GM11168 (cell line): ENCODE results near the gene P3H2.

ENCODE experiments used
- in situ Hi-C: fragments of 300-500 bp; cut with MboI; formaldehyde crosslinking; loops from one replicate; pipeline ENCODE4 v1.12.0; 2022; ENCODE audit warnings: low sequenced_read_pairs; ENCODE audit not compliant: unreplicated experiment

P3H2 gene

GRCh38 chr3:189954733-189955665, 165.7 kb downstream of the P3H2 start:
- in situ Hi-C loops = loop anchor here (5.0 kb wide), 1 partner anchor 678 kb away; no protein-coding TSS in a partner anchor

GRCh38 chr3:189953551-189953950, 167.1 kb downstream of the P3H2 start:
- in situ Hi-C loops = no loop called here

GRCh38 chr3:189952272-189952671, 168.4 kb downstream of the P3H2 start:
- in situ Hi-C loops = no loop called here

DNA sequence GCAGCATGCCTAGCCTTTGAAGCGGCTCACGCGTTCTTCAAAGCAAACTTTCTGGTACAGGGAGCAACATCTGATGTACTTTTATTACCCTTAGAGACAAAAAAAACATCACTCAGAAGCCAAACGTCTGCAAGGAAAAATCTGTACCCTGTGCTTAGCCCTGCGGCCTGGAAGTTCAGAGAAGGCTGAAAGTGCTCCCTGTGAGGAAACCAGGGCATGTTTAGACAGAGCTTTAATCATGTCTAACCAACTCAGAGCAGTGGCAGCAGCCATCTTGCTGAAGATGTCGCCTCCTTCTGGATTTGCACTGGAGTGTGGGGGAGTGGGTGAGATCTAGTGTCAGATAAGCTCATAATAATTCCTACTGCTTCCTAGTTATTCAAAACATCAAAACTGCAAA, 170.4 kb downstream of the P3H2 start:
- in situ Hi-C loops = no loop called here

- in situ Hi-C loops = loop anchor here (25.0 kb wide), 1 partner anchor 437 kb away; no protein-coding TSS in a partner anchor
Observed at GRCh38 chr3:189949580-189949979, 171.1 kb downstream of the P3H2 start.

DNA sequence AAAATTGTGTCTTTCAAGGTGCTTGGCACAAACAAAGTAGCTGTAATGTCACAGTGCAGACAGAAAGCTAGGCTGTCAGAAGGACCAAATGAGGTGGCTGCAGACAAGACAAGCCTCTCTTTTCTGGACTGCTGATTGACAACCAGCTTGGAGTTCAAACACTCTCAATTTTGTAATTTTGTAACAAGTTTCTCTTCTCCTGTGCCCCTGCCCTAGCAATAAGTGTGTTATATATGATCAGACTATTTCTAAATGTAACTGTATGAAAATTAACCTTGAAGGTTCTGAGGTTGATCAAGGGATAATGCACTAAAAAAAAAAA, 172.0 kb downstream of the P3H2 start:
- in situ Hi-C loops = loop anchor here (25.0 kb wide), 1 partner anchor 436 kb away; no protein-coding TSS in a partner anchor

GRCh38 chr3:189947948-189948723, 172.6 kb downstream of the P3H2 start:
- in situ Hi-C loops = loop anchor here (25.0 kb wide), 1 partner anchor 436 kb away; no protein-coding TSS in a partner anchor

- in situ Hi-C loops = loop anchor here (25.0 kb wide), 1 partner anchor 435 kb away; no protein-coding TSS in a partner anchor
Observed at GRCh38 chr3:189947068-189947467, 173.6 kb downstream of the P3H2 start.

DNA sequence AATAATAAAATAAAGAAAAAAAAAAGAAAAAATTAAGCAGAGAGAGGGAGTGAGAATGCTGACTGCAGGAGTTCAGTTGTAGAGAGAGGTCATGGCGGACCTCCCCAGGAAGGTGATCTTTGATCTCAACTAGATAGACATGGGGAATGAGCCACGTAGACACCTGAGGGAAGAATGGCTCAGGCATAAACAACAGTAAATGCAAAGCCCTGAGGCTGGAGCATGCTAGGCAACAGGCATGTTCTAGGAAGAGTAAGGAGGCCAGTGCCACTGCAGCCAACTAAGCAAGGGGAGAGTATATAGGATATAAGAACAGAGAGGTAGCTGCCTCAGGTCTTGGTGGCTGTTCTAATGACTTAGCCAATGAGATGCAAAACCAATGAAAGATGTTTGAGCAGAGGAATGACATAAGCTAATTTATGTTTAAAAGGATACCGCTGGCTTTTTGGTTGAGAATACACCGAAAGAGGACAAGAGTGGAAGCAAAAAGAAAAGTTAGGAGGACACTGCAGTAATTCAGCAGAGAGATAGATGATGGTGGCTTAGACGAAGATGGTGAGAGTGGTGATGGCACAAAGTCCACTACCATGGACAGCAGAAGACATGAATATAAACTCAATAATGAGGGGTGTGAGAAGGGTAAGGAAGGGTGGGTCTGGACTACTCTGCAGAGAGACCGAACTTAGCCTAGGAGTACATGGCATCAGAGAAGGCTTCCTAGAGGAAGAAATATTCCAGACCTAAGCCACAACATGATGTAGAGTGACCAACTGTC, 174.6 kb downstream of the P3H2 start:
- in situ Hi-C loops = loop anchor here (25.0 kb wide), 1 partner anchor 434 kb away; no protein-coding TSS in a partner anchor

DNA sequence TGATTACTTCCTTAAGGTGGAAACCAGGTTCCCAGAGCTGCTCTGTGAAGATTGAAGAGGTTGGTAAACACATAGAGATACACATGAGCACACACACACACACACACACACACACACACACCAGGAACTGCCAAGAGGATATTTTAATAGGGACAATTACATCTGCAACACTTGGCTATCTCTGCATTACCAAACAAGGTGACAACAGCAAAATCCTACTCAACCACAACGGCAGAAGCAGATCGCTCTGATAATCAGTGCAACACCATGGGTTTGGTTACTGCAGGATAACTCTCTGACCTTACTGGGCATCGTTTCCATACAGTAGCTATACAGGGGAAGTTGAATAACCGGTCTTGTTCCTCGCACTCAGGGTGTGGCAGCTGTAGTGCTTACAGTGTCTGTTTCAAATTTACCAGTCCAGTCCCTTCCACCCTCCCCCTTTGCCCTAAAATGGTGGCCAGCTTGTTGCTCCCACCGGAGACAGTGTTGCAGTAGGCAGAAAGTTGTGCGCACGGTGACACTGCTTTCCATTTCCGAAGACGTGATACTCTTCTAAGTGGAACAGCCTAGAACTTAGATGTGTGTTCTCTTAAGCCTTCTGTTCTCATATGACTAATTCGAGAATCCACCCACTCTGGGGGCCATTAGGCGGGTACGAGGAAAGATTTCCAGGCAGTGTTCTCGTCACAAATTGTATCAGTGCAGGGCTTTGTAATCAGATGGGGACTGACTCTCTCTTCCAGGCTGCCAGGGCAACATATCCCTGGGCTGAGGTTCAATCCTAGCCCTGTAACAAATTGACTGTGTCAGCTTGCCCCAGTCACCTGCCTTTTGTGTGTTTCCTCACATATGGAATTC, 176.2 kb downstream of the P3H2 start:
- in situ Hi-C loops = loop anchor here (25.0 kb wide), 1 partner anchor 432 kb away; no protein-coding TSS in a partner anchor

DNA sequence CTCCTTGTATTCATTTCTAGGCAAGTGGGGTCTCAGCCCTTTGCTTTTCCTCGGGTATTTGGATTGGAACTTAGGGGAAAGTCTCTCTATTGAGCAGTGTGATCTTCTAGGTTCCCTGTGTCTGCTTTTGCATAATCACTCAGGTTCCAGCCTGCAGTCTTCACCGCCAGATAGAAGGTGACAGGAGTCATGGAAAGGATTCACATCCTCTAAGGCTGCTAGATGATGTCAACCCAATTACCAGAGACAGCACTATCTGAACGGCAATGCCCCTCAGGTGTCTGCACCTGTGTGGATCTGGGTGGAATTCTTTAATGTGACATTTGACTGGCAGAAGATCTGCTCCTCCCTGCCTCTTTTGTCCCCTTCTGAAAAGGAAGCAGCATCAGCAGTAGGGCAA, 177.7 kb downstream of the P3H2 start:
- in situ Hi-C loops = loop anchor here (25.0 kb wide), 1 partner anchor 431 kb away; no protein-coding TSS in a partner anchor

GRCh38 chr3:189941679-189942078, 179.0 kb downstream of the P3H2 start:
- in situ Hi-C loops = loop anchor here (25.0 kb wide), 1 partner anchor 429 kb away; no protein-coding TSS in a partner anchor

DNA sequence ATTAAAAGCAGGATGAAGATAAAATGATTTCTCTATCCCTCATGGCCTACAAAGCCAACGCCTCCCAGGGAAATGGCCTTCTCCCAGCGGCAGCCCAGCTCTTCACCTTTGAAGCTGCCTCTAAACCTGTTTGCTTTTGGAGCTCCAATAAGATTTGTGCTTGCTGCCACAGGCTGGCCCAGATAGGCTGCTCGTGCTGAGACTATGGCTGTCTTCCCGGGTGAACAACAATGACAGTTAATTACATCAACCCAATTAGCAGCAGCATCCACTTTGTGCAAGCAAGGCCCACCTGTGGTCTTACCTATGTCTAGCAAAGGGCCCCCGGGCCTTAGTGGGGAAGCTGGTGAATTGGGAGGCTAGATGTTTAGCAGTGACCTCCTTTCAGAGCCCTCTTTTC, 179.6 kb downstream of the P3H2 start:
- in situ Hi-C loops = loop anchor here (25.0 kb wide), 1 partner anchor 429 kb away; no protein-coding TSS in a partner anchor

DNA sequence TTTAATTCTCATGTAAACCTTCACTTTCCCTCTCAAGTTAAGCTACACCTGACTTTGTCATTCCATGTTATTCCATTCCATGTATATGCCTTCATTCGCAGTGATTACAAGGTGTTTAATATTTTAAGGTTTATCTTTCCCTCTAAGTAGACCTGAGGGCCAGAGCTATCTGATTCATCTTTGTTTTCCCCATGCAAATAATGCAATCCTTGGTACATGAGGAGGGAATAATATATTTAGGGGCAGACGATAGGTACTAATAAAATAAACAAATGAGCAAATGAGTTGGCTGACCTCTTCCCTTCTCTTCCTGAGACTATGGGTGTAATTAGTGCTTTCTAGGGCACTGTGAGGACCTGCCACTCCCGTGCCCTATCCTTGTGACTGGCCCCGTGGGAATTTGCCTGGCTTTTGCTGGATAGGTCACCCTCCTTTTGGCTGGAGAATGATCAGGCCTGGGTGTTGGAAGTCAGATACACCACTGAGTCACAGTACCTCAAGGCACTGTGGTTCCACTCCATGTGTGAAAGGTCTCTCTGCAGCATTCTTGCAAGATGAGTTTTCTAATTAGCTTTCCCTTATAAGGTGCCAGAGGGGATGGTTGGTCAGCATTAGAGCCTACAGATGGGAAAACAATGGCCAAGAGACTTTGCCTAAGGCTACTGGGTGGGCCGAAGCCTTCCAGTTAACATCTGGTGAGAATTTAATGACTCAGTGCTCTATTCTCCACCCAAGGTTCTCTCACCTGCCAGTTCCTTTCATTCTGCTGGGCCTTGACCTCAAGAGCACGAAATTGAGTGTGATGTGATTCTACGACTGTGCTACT, 183.2 kb downstream of the P3H2 start:
- in situ Hi-C loops = loop anchor here (25.0 kb wide), 1 partner anchor 425 kb away; no protein-coding TSS in a partner anchor

DNA sequence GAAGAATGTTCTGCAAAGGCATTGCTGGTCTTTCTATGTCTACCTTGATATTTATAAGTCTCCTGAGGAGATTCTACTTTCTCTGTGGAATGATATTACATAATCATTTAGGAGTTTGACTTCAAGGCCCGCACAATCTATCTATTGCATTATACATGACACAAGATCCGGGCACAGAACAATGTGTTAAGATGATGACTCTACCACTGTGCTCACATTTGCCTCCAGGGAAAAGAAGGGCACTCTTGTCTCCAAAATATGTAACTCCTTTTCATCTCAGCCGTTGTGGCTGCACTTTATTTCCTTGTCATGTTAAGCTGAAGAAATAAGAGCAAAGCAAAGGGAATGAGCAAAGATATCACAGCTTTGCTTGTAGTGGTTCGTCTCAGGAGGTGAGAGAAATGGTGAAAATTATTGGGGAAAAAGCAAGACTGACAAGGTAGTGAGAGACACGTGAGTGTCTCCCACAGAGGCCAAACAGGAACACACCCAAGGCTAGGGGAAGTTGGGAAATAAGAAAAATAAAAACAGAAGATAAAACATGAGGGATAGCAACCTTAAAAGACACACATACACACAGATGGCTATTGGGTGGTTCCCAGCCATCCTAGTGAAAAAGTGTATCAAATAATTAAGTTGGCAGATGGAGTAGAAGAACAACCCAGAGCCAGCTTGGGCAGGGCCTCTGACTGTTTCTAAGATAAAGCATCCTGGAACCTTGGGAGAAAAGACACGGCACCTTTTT, 184.3 kb downstream of the P3H2 start:
- in situ Hi-C loops = loop anchor here (25.0 kb wide), 1 partner anchor 424 kb away; no protein-coding TSS in a partner anchor

- in situ Hi-C loops = loop anchor here (25.0 kb wide), 1 partner anchor 416 kb away; no protein-coding TSS in a partner anchor
Observed at GRCh38 chr3:189927975-189928895, 192.5 kb downstream of the P3H2 start.
